HT-29 (cell line): ENCODE results near the gene GTF2A1L. TPM values are rescaled to one million over a fixed set of nuclear protein-coding genes. Genes with fewer than 3 reads are reported as not detected.
"Not testable (repeated sequence)": the region's sequence is repeated elsewhere in the genome, so short reads cannot be mapped to it uniquely, and the experiment has no call there.

Source experiments
- DNase-seq: peaks from one replicate; pipeline ENCODE4 v3.0.0-alpha.2; 2015; ENCODE audit warnings: low spot score
- total RNA-seq: library from RNA; depleted of rRNA; stranded (reverse); fragments of >200 nt; shearing (Covaris generic); gene quantifications from 2 replicates; pipeline ENCODE4 v1.2.3, GENCODE V29; 2014

Gene GTF2A1L
- total RNA-seq, 1 experiment from 2014 or later = not detected

GRCh38 chr2:48607307-48608014 is 10.2 kb upstream of the GTF2A1L start:
- no peak for DNase-seq

GRCh38 chr2:48613211-48613610 is 4.4 kb upstream of the GTF2A1L start:
- no peak for DNase-seq

- not testable (repeated sequence) for DNase-seq
Measured at GRCh38 chr2:48614581-48614980, 3.1 kb upstream of the GTF2A1L start.

- no peak for DNase-seq
Measured at GRCh38 chr2:48619526-48619925, 1.9 kb downstream of the GTF2A1L start.

GRCh38 chr2:48620604-48621003 is 2.9 kb downstream of the GTF2A1L start:
- no peak for DNase-seq

GRCh38 chr2:48622691-48623090 is 5.0 kb downstream of the GTF2A1L start:
- DNase-seq = peak; percentile 65

GRCh38 chr2:48624696-48625095 is 7.0 kb downstream of the GTF2A1L start:
- no peak for DNase-seq

- no peak for DNase-seq
Measured at GRCh38 chr2:48626047-48626446, 8.4 kb downstream of the GTF2A1L start.

- DNase-seq = no peak
Measured at GRCh38 chr2:48633143-48633542, 15.5 kb downstream of the GTF2A1L start.

- no peak for DNase-seq
Measured at GRCh38 chr2:48635786-48636185, 18.1 kb downstream of the GTF2A1L start.

- no peak for DNase-seq
Measured at GRCh38 chr2:48638261-48638660, 20.6 kb downstream of the GTF2A1L start.

GRCh38 chr2:48651158-48651790 is 33.6 kb downstream of the GTF2A1L start:
- DNase-seq = no peak

GRCh38 chr2:48668992-48669391 is 51.3 kb downstream of the GTF2A1L start:
- no peak for DNase-seq

- no peak for DNase-seq
Measured at GRCh38 chr2:48673581-48673980, 55.9 kb downstream of the GTF2A1L start.

- DNase-seq = no peak
Measured at GRCh38 chr2:48674933-48675332, 57.3 kb downstream of the GTF2A1L start.

- no peak for DNase-seq
Measured at GRCh38 chr2:48677450-48677849, 59.8 kb downstream of the GTF2A1L start.

GRCh38 chr2:48685126-48685525 is 67.5 kb downstream of the GTF2A1L start:
- no peak for DNase-seq

GRCh38 chr2:48691935-48692691 is 74.5 kb downstream of the GTF2A1L start:
- DNase-seq = no peak

- no peak for DNase-seq
Measured at GRCh38 chr2:48693066-48693465, 75.4 kb downstream of the GTF2A1L start.

GRCh38 chr2:48693645-48694044 is 76.0 kb downstream of the GTF2A1L start:
- DNase-seq = no peak

GRCh38 chr2:48694149-48694548 is 76.5 kb downstream of the GTF2A1L start:
- DNase-seq = no peak

GRCh38 chr2:48695991-48696390 is 78.3 kb downstream of the GTF2A1L start:
- DNase-seq = no peak

- DNase-seq = no peak
Measured at GRCh38 chr2:48696881-48697280, 79.2 kb downstream of the GTF2A1L start.
